Astrocyte (in vitro differentiated cells and primary cell): Measurements from ENCODE around the gene KIF26B. TPM values are rescaled to one million over a fixed set of nuclear protein-coding genes. Genes with fewer than 3 reads are reported as not detected.

Experiments used
- DNase-seq: peaks from one replicate; pipeline ENCODE4 v3.0.0-alpha.2; 2010; ENCODE audit warnings: low read depth
- FAIRE-seq: peaks from 2 replicates; lab custom pipeline; 2011; peaks lifted over from hg19 to GRCh38; lab: Jason Lieb, UNC
- H2AFZ ChIP-seq: 2 replicates; pipeline ENCODE4 v1.6.0; 2012; ENCODE audit warnings: low read depth, low read length, inconsistent platforms
- H3K27ac ChIP-seq: 2 replicates; pipeline ENCODE4 v1.5.1; 2011; ENCODE audit warnings: low read depth, low read length, inconsistent platforms
- H3K27me3 ChIP-seq: 2 replicates; pipeline ENCODE4 v1.6.0; 2011; ENCODE audit warnings: low read length, inconsistent platforms; ENCODE audit not compliant: insufficient read depth
- H3K36me3 ChIP-seq: 2 replicates; pipeline ENCODE4 v1.5.1; 2011; ENCODE audit warnings: low read length, inconsistent platforms; ENCODE audit not compliant: insufficient read depth
- H3K4me1 ChIP-seq: 2 replicates; pipeline ENCODE4 v1.5.1; 2011; ENCODE audit warnings: low read length, inconsistent platforms; ENCODE audit not compliant: insufficient read depth
- H3K4me2 ChIP-seq: 2 replicates; pipeline ENCODE4 v1.6.0; 2012; ENCODE audit warnings: low read length, inconsistent platforms
- H3K4me3 ChIP-seq: 2 replicates; pipeline ENCODE4 v1.5.1; 2011; ENCODE audit warnings: low read depth, mild to moderate bottlenecking, low read length, inconsistent platforms; ENCODE audit not compliant: insufficient read depth
- H3K79me2 ChIP-seq: 2 replicates; pipeline ENCODE4 v1.6.0; 2012; ENCODE audit warnings: mild to moderate bottlenecking, low read length, inconsistent platforms; ENCODE audit not compliant: insufficient read depth
- H3K9ac ChIP-seq: 2 replicates; pipeline ENCODE4 v1.6.0; 2012; ENCODE audit warnings: mild to moderate bottlenecking, low read length, inconsistent platforms
- H3K9me3 ChIP-seq: 2 replicates; pipeline ENCODE4 v1.5.1; 2012; ENCODE audit warnings: low read depth, mild to moderate bottlenecking, low read length, inconsistent platforms; ENCODE audit not compliant: insufficient read depth
- H4K20me1 ChIP-seq: 2 replicates; pipeline ENCODE4 v1.6.0; 2012; ENCODE audit warnings: low read length, inconsistent platforms; ENCODE audit not compliant: insufficient read depth
- H3K27ac Mint-ChIP-seq: one replicate; pipeline ENCODE4 v1.8.0; 2021; ENCODE audit warnings: mild to moderate bottlenecking, mixed read lengths; ENCODE audit not compliant: unreplicated experiment
- H3K27me3 Mint-ChIP-seq: one replicate; pipeline ENCODE4 v1.8.0; 2021; ENCODE audit warnings: low read depth, mixed read lengths; ENCODE audit not compliant: unreplicated experiment
- H3K36me3 Mint-ChIP-seq: one replicate; pipeline ENCODE4 v1.8.0; 2021; ENCODE audit warnings: low read depth, mixed read lengths; ENCODE audit not compliant: unreplicated experiment
- H3K4me1 Mint-ChIP-seq: one replicate; pipeline ENCODE4 v1.8.0; 2021; ENCODE audit warnings: low read depth, mixed read lengths; ENCODE audit not compliant: unreplicated experiment
- H3K4me3 Mint-ChIP-seq: one replicate; pipeline ENCODE4 v1.8.0; 2021; ENCODE audit warnings: mild to moderate bottlenecking, moderate library complexity, mixed read lengths; ENCODE audit not compliant: unreplicated experiment
- H3K9me3 Mint-ChIP-seq: one replicate; pipeline ENCODE4 v1.8.0; 2021; ENCODE audit warnings: mild to moderate bottlenecking, mixed read lengths; ENCODE audit not compliant: unreplicated experiment
- EZH2 ChIP-seq: IDR thresholded peaks from 2 replicates; pipeline ENCODE4 v1.6.1; 2012; ENCODE audit warnings: mild to moderate bottlenecking, low read length, inconsistent platforms; ENCODE audit not compliant: insufficient read depth
- total RNA-seq: library from RNA; stranded (reverse); gene quantifications from 2 replicates; pipeline ENCODE4 v1.2.1, GENCODE V29; 2021
- TF ChIP-seq, protein P1 (sequence below): IDR thresholded peaks from 2 replicates; pipeline ENCODE4 v1.5.1; 2011; ENCODE audit warnings: low read depth, mild to moderate bottlenecking, inconsistent platforms, low read length, moderate library complexity; ENCODE audit not compliant: insufficient read depth

The KIF26B gene
- total RNA-seq, 1 donor from 2014 or later, result 6.8 TPM

DNA sequence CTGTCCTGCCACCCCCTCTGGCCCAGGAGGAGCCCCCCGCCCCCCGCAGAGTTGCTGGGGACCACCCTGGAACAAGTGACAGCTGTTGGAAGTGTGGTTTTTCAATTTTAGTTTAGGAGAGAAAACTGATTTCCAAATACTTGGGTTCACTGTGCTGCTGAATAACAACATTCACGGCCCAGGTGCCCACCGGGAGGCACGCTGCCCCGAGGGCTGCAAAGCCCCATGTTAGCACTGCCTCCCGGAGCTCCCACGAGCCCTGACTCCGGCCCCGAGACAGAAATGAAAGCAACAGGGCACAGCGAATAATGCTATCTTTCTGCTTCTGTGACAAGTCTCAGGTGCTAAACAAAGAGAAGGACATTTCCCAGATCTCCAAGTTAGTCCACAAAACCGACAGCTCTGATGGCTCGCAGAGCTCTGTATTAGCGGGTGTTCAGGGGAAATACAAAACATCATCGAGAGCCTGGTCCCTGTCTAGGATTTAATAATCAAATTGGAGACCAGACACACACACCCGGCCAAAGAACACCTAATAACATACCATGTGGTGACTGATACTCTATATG lies 451.5 kb downstream of the KIF26B start:
- Mint-ChIP-seq H3K9me3 (peaks cover 3% of the 10 kb centered on the region), H3K27ac (no peak overlapping the region), H3K36me3 (peaks cover 33% of the 10 kb centered on the region), H3K4me1 (peaks cover 6% of the 10 kb centered on the region), H3K4me3 (no peak overlapping the region), H3K27me3 (peaks cover 14% of the 10 kb centered on the region)
- Histone ChIP-seq H3K9ac (no peak overlapping the region), H3K27me3 (no peaks in the 10 kb centered on the region), H3K79me2 (no peaks in the 10 kb centered on the region), H2AFZ (no peak overlapping the region), H3K9me3 (no peaks in the 10 kb centered on the region), H3K36me3 (no peaks in the 10 kb centered on the region), H3K27ac (no peak overlapping the region), H3K4me3 (no peak overlapping the region), H3K4me1 (peaks cover 10% of the 10 kb centered on the region), H3K4me2 (peak overlapping the region; percentile 66), H4K20me1 (no peaks in the 10 kb centered on the region)
- TF ChIP-seq, protein P1, sequence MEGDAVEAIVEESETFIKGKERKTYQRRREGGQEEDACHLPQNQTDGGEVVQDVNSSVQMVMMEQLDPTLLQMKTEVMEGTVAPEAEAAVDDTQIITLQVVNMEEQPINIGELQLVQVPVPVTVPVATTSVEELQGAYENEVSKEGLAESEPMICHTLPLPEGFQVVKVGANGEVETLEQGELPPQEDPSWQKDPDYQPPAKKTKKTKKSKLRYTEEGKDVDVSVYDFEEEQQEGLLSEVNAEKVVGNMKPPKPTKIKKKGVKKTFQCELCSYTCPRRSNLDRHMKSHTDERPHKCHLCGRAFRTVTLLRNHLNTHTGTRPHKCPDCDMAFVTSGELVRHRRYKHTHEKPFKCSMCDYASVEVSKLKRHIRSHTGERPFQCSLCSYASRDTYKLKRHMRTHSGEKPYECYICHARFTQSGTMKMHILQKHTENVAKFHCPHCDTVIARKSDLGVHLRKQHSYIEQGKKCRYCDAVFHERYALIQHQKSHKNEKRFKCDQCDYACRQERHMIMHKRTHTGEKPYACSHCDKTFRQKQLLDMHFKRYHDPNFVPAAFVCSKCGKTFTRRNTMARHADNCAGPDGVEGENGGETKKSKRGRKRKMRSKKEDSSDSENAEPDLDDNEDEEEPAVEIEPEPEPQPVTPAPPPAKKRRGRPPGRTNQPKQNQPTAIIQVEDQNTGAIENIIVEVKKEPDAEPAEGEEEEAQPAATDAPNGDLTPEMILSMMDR, result no peak
- no peak for TF ChIP-seq EZH2
- FAIRE-seq (no peak), DNase-seq (no peak)

DNA sequence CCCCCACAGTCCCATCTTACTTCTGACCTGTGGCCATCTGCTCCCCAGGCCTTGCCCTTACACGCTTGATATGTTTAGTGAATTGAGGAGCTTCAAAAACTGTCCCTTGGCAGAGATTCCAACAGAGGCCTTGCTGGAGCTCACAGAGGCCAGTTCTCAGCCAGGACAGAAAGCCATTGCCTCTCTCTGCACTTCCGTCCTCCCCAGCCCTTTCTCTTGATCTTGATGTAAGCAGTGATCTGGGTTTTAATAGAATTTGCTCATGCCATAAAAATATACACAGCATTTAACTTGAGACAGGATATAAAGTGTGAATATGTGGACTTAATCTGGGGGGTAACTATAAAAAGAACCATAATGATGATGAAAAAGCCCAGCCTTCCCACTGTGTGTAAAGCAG lies 453.5 kb downstream of the KIF26B start:
- FAIRE-seq (no peak), DNase-seq (no peak)
- Histone ChIP-seq H3K27me3 (no peaks in the 10 kb centered on the region), H3K4me1 (peaks cover 10% of the 10 kb centered on the region), H4K20me1 (no peaks in the 10 kb centered on the region), H3K4me3 (no peak overlapping the region), H3K79me2 (no peaks in the 10 kb centered on the region), H3K27ac (no peak overlapping the region), H3K4me2 (no peak overlapping the region), H2AFZ (no peak overlapping the region), H3K36me3 (no peaks in the 10 kb centered on the region), H3K9me3 (no peaks in the 10 kb centered on the region), H3K9ac (no peak overlapping the region)
- peaks cover 6% of the 10 kb centered on the region for H3K4me1 Mint-ChIP-seq
- peaks cover 3% of the 10 kb centered on the region for H3K9me3 Mint-ChIP-seq
- peaks cover 25% of the 10 kb centered on the region for H3K36me3 Mint-ChIP-seq
- H3K27ac Mint-ChIP-seq, result no peak overlapping the region
- H3K27me3 Mint-ChIP-seq, result peaks cover 14% of the 10 kb centered on the region
- no peak overlapping the region for H3K4me3 Mint-ChIP-seq
- TF ChIP-seq EZH2, result no peak
- TF ChIP-seq, protein P1, result no peak

DNA sequence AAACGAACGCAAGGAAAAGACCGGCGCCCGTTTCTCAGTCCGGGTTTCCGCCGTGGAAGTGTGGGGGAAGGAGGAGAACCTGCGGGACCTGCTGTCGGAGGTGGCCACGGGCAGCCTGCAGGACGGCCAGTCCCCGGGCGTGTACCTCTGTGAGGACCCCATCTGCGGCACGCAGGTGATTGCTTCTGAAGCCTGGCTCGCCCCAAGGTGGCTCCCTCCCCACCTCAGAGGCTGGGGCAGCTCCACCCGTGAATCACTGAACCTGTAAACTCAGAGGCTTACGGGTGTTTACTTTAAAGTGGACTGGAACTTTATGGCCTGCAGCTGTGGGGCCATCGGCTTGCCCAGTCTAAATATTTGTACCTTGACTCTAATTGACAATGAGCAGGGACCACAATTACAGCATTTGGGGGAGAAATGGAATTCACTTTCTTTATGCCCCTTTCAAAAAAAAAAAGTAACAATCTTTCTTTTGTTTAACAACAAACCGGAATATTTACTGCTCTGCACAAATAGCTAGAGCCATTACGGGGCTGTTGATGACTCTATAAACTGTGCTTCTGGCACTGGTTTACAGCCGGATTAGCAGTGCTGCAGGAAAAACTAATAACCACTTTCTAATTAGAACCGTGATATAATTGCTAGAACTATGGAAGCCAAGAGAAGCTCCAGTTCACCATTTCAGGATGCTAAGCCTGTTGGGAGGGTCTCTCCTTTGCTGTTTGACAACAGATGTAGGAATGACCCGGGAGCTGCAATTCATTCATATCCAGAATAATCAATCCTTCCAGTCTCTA lies 454.8 kb downstream of the KIF26B start:
- TF ChIP-seq, protein P1, result no peak
- TF ChIP-seq EZH2, result no peak
- Histone ChIP-seq H2AFZ (no peak overlapping the region), H3K9me3 (no peaks in the 10 kb centered on the region), H3K4me1 (peaks cover 10% of the 10 kb centered on the region), H4K20me1 (no peaks in the 10 kb centered on the region), H3K79me2 (no peaks in the 10 kb centered on the region), H3K36me3 (no peaks in the 10 kb centered on the region), H3K4me2 (no peak overlapping the region), H3K27me3 (no peaks in the 10 kb centered on the region), H3K4me3 (no peak overlapping the region), H3K27ac (no peak overlapping the region), H3K9ac (no peak overlapping the region)
- peaks cover 25% of the 10 kb centered on the region for H3K36me3 Mint-ChIP-seq
- H3K9me3 Mint-ChIP-seq, result peaks cover 3% of the 10 kb centered on the region
- H3K27me3 Mint-ChIP-seq, result peaks cover 14% of the 10 kb centered on the region
- H3K4me1 Mint-ChIP-seq, result peaks cover 6% of the 10 kb centered on the region
- DNase-seq, result no peak
- FAIRE-seq, result no peak
- no peak overlapping the region for H3K4me3 Mint-ChIP-seq
- no peak overlapping the region for H3K27ac Mint-ChIP-seq
